ENCODE measurements around the gene SYNJ2.

- no peak for TF ChIP-seq CTCF (IDR thresholded peaks at IDR 0.05; ENCODE audit: low read depth, low read length)
- no peak for TF ChIP-seq EZH2phosphoT487 (IDR thresholded peaks at IDR 0.05; ENCODE audit: low read depth)
Measured at GRCh38 chr6:157998707-157999167, 17.1 kb downstream of the SYNJ2 start.
